Adrenal gland (tissue), 12 donors: Measurements from ENCODE around the gene EEF1AKMT3. TPM values are rescaled to one million over a fixed set of nuclear protein-coding genes. Genes with fewer than 3 reads are reported as not detected.
A peak's percentile ranks its signal among the peaks of the same experiment; 100 is the strongest.
"Not testable (repeated sequence)": the region's sequence is repeated elsewhere in the genome, so short reads cannot be mapped to it uniquely, and the experiment has no call there.

Experiments
- DNase-seq, 7 donors: peaks; one replicate each; pipeline ENCODE4 v3.0.0-alpha.2; 2019 to 2020
- H3K27ac ChIP-seq, 5 donors: fragments of 200-600 bp; sonication (generic) in 4 of 5; 1 replicate in 3 of 5; 2 replicates in 2 of 5; pipeline versions ENCODE4 v1.5.1 to v1.8.0; 2016 to 2020; ENCODE audit warnings: mild to moderate bottlenecking in 1 of 5
- H3K27me3 ChIP-seq: fragments of 200-600 bp; 2 replicates; pipeline ENCODE4 v1.8.0; 2021
- H3K36me3 ChIP-seq, 2 donors: fragments of 200-600 bp; replicated peaks in 1 of 2; 1 replicate in 1 of 2; 2 replicates in 1 of 2; pipeline versions ENCODE4 v1.5.1 to v1.8.0; 2018 to 2022
- H3K4me1 ChIP-seq, 2 donors: fragments of 200-600 bp; replicated peaks in 1 of 2; 1 replicate in 1 of 2; 2 replicates in 1 of 2; pipeline versions ENCODE4 v1.5.1 to v1.8.0; 2018 to 2021
- H3K4me3 ChIP-seq, 4 donors: fragments of 200-600 bp; sonication (generic) in 3 of 4; one replicate each; pipeline ENCODE4 v1.5.1; 2016 to 2018
- H3K9me3 ChIP-seq, 3 donors: fragments of 200-600 bp; sonication (generic) in 1 of 3; replicated peaks in 1 of 3; 1 replicate in 2 of 3; 2 replicates in 1 of 3; pipeline versions ENCODE4 v1.5.1 to v1.8.0; 2016 to 2021
- POLR2A ChIP-seq, 2 donors: fragments of 450-650 bp; IDR thresholded peaks; one replicate each; pipeline ENCODE4 v1.6.1; 2017; ENCODE audit warnings: antibody characterized with exemption in 2 of 2, mild to moderate bottlenecking in 2 of 2, moderate library complexity in 1 of 2
- WGBS, 4 donors: extraction: QIAGEN DNeasy Blood & Tissue Kit in 2 of 4; methylation state at CpG; one replicate each; pipeline versions ENCODE4 v1.1.5 to v1.1.7; 2013 to 2017; 5-methylcytosine and 5-hydroxymethylcytosine counted together
- intact Hi-C, 2 donors: fragments of 100-400 bp; cut with DNase I; formaldehyde crosslinking; loops; one replicate each; pipeline versions ENCODE4 v1.14.1 to v1.15.0; 2022 to 2023
- polyA plus RNA-seq, 3 donors: library from polyadenylated mRNA; stranded (reverse); fragments of 200-250 nt in 2 of 3; fragments of 350-450 nt in 1 of 3; fragmentation: Illumina TruSeq in 1 of 3; extraction: RNeasy Lipid Tissue Mini Kit (QIAGEN cat#74804) in 1 of 3; gene quantifications; one replicate each; pipeline ENCODE4 v1.2.3, GENCODE V29; 2013 to 2014
- total RNA-seq, 9 donors: library from RNA; depleted of rRNA in 4 of 9; stranded (reverse); fragments of >200 nt in 4 of 9; fragments of 120-200 nt in 1 of 9; fragmentation: NEBNext Ultra II Directional in 1 of 9; extraction: Animal tissue kit (Norgen Biotek cat#: 25700) in 1 of 9; gene quantifications; one replicate each; pipeline versions ENCODE4 v1.1.0 to v1.2.4, GENCODE V29; 2013 to 2023
- TF ChIP-seq, protein P1 (sequence below), 6 experiments: fragments of 450-650 bp in 4 of 6; fragments of 200-600 bp in 2 of 6; sonication (generic) in 1 of 6; IDR thresholded peaks; 1 replicate in 5 of 6; 2 replicates in 1 of 6; pipeline versions ENCODE4 v1.5.1 to v1.8.0; 2016 to 2021; ENCODE audit warnings: antibody characterized with exemption in 6 of 6, mild to moderate bottlenecking in 2 of 6, moderate library complexity in 1 of 6
- donor health status: healthy with polysubstance abuse.
- donor health status: Bipolar disorder and iron deficiency.
- donor health status: DM: yes; HTN: yes; CAD: no.
- donor health status: DM: no; HTN: no; CAD: no.
- donor health status: DM: no; HTN: no; CAD: no.
- donor health status: DM: yes; HTN: yes; CAD: no.

Gene EEF1AKMT3
- total and polyA plus RNA-seq, 12 donors, result 2.4 to 35.9 (median 8.8) TPM

DNA sequence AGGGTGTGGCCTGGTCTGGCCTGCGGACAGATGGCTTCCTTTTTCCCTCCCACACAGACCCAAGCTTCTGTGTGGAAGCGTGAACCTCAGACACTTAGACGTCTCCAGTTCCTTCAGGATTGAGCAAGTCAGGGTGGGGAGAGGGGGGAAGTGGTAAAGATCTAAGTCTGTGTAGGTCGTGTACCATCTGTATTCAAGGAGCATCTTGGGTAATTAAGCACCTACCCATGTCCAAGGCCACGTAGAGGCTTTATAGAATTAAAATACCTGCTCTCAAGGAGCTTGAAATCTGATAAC, 44.4 kb downstream of the EEF1AKMT3 start:
- 35 to 48% (median 44%) methylated on average over 5 of the region's 5 CpGs for WGBS, 4 donors
- peak overlapping the region in 2 of 5 donors; percentile 53 to 70 for H3K27ac ChIP-seq
- peak in 2 of 7 donors; percentile 58 to 59 for DNase-seq
- H3K27me3 ChIP-seq, result no peaks in the 10 kb centered on the region
- H3K4me3 ChIP-seq, result no peak overlapping the region
- no peaks in the 10 kb centered on the region for H3K9me3 ChIP-seq
- H3K36me3 ChIP-seq, result peaks cover 0 to 46% of the 10 kb centered on the region in 2 donors
- TF ChIP-seq POLR2A (IDR thresholded peaks at IDR 0.05), result no peak
- TF ChIP-seq, protein P1, sequence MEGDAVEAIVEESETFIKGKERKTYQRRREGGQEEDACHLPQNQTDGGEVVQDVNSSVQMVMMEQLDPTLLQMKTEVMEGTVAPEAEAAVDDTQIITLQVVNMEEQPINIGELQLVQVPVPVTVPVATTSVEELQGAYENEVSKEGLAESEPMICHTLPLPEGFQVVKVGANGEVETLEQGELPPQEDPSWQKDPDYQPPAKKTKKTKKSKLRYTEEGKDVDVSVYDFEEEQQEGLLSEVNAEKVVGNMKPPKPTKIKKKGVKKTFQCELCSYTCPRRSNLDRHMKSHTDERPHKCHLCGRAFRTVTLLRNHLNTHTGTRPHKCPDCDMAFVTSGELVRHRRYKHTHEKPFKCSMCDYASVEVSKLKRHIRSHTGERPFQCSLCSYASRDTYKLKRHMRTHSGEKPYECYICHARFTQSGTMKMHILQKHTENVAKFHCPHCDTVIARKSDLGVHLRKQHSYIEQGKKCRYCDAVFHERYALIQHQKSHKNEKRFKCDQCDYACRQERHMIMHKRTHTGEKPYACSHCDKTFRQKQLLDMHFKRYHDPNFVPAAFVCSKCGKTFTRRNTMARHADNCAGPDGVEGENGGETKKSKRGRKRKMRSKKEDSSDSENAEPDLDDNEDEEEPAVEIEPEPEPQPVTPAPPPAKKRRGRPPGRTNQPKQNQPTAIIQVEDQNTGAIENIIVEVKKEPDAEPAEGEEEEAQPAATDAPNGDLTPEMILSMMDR (IDR thresholded peaks at IDR 0.05), result no peak
- intact Hi-C loops, result no loop called here
- H3K4me1 ChIP-seq, result peaks cover 12 to 41% of the 10 kb centered on the region in 2 donors

GRCh38 chr12:57817261-57817989, 45.0 kb downstream of the EEF1AKMT3 start:
- intact Hi-C loops, result no loop called here
- 75 to 82% (median 78%) methylated on average over 5 to 8 of the region's 8 CpGs for WGBS, 4 donors
- no peaks in the 10 kb centered on the region for H3K27me3 ChIP-seq
- no peak for DNase-seq
- peaks cover 0 to 52% of the 10 kb centered on the region in 2 donors for H3K36me3 ChIP-seq
- TF ChIP-seq, protein P1 (IDR thresholded peaks at IDR 0.05), result no peak
- TF ChIP-seq POLR2A (IDR thresholded peaks at IDR 0.05), result no peak
- no peak overlapping the region for H3K4me3 ChIP-seq
- H3K27ac ChIP-seq, result peak overlapping the region in 2 of 5 donors; percentile 53 to 70
- no peaks in the 10 kb centered on the region for H3K9me3 ChIP-seq
- H3K4me1 ChIP-seq, result peaks cover 12 to 41% of the 10 kb centered on the region in 2 donors

DNA sequence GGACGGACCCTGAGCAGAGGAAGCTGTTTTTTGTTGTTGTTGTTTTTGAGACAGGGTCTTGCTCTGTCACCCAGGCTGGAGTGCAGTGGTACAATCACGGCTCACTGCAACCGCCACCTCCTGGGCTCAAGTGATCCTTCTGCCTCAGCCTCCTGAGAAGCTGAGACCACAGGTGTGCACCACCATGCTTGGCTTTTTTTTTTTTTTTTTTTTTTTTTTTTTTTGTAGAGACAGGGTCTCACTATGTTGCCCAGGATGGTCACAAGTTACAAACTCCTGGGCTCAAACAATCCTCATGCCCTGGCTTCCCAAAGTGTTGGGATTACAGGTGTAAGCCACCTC, 45.5 kb downstream of the EEF1AKMT3 start:
- Histone ChIP-seq H3K4me1 (peaks cover 12 to 45% of the 10 kb centered on the region in 2 donors), H3K36me3 (peaks cover 0 to 54% of the 10 kb centered on the region in 2 donors)
- intact Hi-C loops, result not testable (repeated sequence)

DNA sequence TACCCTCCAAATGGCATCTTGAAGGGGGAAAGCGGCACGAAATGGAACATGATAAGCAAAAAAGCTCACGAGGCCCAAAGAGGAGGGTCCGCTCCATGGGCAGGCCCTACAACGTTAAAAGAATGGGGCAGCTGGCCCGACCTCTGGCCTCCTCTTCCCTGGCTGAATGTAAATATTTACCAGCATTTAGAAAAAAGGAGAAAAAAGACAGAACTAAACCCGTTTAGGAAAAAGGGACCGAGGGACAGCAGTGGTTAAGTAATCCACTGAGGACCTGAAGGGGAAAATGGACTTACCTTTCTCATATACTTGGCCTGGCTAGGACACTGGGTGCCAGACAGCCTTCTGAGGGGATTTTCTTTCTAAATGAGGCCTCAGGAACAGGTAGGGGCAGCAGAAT, 47.7 kb downstream of the EEF1AKMT3 start:
- DNase-seq, H3K4me3 ChIP-seq, intact Hi-C loops, H3K9me3 ChIP-seq, H3K27me3 ChIP-seq, H3K27ac ChIP-seq: not testable (repeated sequence)
- WGBS, 4 donors, result 77 to 87% (median 86%) methylated on average over 8 of the region's 8 CpGs
- peaks cover 12 to 37% of the 10 kb centered on the region in 2 donors for H3K4me1 ChIP-seq
- peaks cover 0 to 71% of the 10 kb centered on the region in 2 donors for H3K36me3 ChIP-seq

More for the DNA sequence above, 45.5 kb downstream of the EEF1AKMT3 start:
- WGBS, 4 donors, result 76 to 82% (median 79%) methylated on average over 3 of the region's 3 CpGs
- not testable (repeated sequence) for H3K9me3 ChIP-seq, H3K4me3 ChIP-seq, DNase-seq, H3K27me3 ChIP-seq
- H3K27ac ChIP-seq, result peak overlapping the region in 2 of 5 donors; percentile 53 to 70

GRCh38 chr12:57821015-57821414, 48.6 kb downstream of the EEF1AKMT3 start:
- H3K9me3 ChIP-seq, DNase-seq, H3K27ac ChIP-seq, H3K27me3 ChIP-seq, H3K4me3 ChIP-seq, intact Hi-C loops: not testable (repeated sequence)
- Histone ChIP-seq H3K36me3 (peaks cover 0 to 80% of the 10 kb centered on the region in 2 donors), H3K4me1 (peaks cover 10 to 28% of the 10 kb centered on the region in 2 donors)
- WGBS, 4 donors, result 72 to 100% (median 74%) methylated on average over 1 to 5 of the region's 5 CpGs
